Melanocyte of skin (primary cell): Measurements from ENCODE around the gene ADRA2A. TPM values are rescaled to one million over a fixed set of nuclear protein-coding genes. Genes with fewer than 3 reads are reported as not detected.

Experiments used
- small RNA-seq, 2 donors: library from RNA; depleted of rRNA; stranded (forward); fragments of <200 nt; gene quantifications; one replicate each; pipeline ENCODE3, GENCODE V24; 2012
- total RNA-seq, 2 donors: library from RNA; depleted of rRNA; stranded (reverse); fragments of >200 nt; gene quantifications; 2 replicates each; pipeline ENCODE4 v1.2.3, GENCODE V29; 2012

ADRA2A gene
- total RNA-seq = under 1 TPM in 1 of 2 donors, not detected in 1; under 0.01 TPM

GRCh38 chr10:111076682-111077478 lies at the start of gene ADRA2A:
Gene ADRA2A, plus strand, starts transcription at chr10:111077029. Its CDS starts 968 bp downstream, at chr10:111077997.

Small RNA genes within 50 kb of the gene (small RNA-seq; reads per million reads assigned to genes)
- gene AL355863.1 = 0 reads per million in 2 donors

Other genes starting within 250 kb of the ADRA2A start
- gene PDCD4, start 205.1 kb upstream of the ADRA2A start, total RNA-seq = 10 to 100 TPM; 16.0 to 16.5 TPM
- 10 to 100 TPM; 15.7 to 19.6 TPM for gene BBIP1, start 157.8 kb upstream of the ADRA2A start, total RNA-seq
- 10 to 100 TPM; 25.5 to 33.6 TPM for gene SHOC2, start 157.4 kb upstream of the ADRA2A start, total RNA-seq